Raji (cell line): ENCODE results near the gene SCN2A.

ENCODE experiments used
- POLR2A ChIP-seq: IDR thresholded peaks from 2 replicates; pipeline ENCODE4 v1.6.1; 2011; ENCODE audit warnings: low read depth, low read length, control low read depth; ENCODE audit not compliant: insufficient read depth

SCN2A gene

GRCh38 chr2:165369898-165370296, 130.7 kb downstream of the SCN2A start:
- no peak for TF ChIP-seq POLR2A

GRCh38 chr2:165371356-165371755, 132.1 kb downstream of the SCN2A start:
- TF ChIP-seq POLR2A: no peak

GRCh38 chr2:165373278-165374010, 134.2 kb downstream of the SCN2A start:
- no peak for TF ChIP-seq POLR2A

GRCh38 chr2:165376571-165376975, 137.4 kb downstream of the SCN2A start:
- TF ChIP-seq POLR2A: no peak

GRCh38 chr2:165382362-165382761, 143.1 kb downstream of the SCN2A start:
- no peak for TF ChIP-seq POLR2A

GRCh38 chr2:165390875-165391274, 151.7 kb downstream of the SCN2A start:
- TF ChIP-seq POLR2A: no peak

GRCh38 chr2:165391791-165392190, 152.6 kb downstream of the SCN2A start:
- no peak for TF ChIP-seq POLR2A

- TF ChIP-seq POLR2A: no peak
Measured at GRCh38 chr2:165401285-165401852, 162.2 kb downstream of the SCN2A start.

GRCh38 chr2:165402162-165402561, 162.9 kb downstream of the SCN2A start:
- TF ChIP-seq POLR2A: no peak

GRCh38 chr2:165406173-165406572, 167.0 kb downstream of the SCN2A start:
- no peak for TF ChIP-seq POLR2A

- TF ChIP-seq POLR2A: no peak
Measured at GRCh38 chr2:165407466-165407865, 168.3 kb downstream of the SCN2A start.

- TF ChIP-seq POLR2A: no peak
Measured at GRCh38 chr2:165408186-165408585, 169.0 kb downstream of the SCN2A start.

- no peak for TF ChIP-seq POLR2A
Measured at GRCh38 chr2:165410276-165410675, 171.1 kb downstream of the SCN2A start.

- no peak for TF ChIP-seq POLR2A
Measured at GRCh38 chr2:165414187-165414586, 175.0 kb downstream of the SCN2A start.

- TF ChIP-seq POLR2A: no peak
Measured at GRCh38 chr2:165417009-165417408, 177.8 kb downstream of the SCN2A start.

GRCh38 chr2:165420231-165420630, 181.0 kb downstream of the SCN2A start:
- no peak for TF ChIP-seq POLR2A

GRCh38 chr2:165423081-165423480, 183.9 kb downstream of the SCN2A start:
- no peak for TF ChIP-seq POLR2A

GRCh38 chr2:165425556-165425955, 186.3 kb downstream of the SCN2A start:
- no peak for TF ChIP-seq POLR2A

GRCh38 chr2:165427686-165428085, 188.5 kb downstream of the SCN2A start:
- no peak for TF ChIP-seq POLR2A
